SK-N-SH (cell line): Measurements from ENCODE around the gene RANBP9. TPM values are rescaled to one million over a fixed set of nuclear protein-coding genes. Genes with fewer than 3 reads are reported as not detected.

ENCODE experiments used
- CTCF ChIA-PET: fragments of 300-600, 350-600 bp; formaldehyde crosslinking; extraction: SDS; loops from one replicate; lab custom pipeline; 2021; lab: Yijun Ruan, JAX
- POLR2A ChIA-PET: fragments of 350-600 bp; sonication (Branson Sonifier 250); formaldehyde crosslinking; extraction: SDS; loops from one replicate; lab custom pipeline; 2020; ENCODE audit warnings: antibody characterized with exemption, inconsistent platforms; lab: Yijun Ruan, JAX
- DNase-seq: peaks from one replicate; pipeline ENCODE4 v3.0.0; 2012
- H2AFZ ChIP-seq: fragments of 200-600 bp; sonication (generic); 2 replicates; pipeline ENCODE4 v1.8.1; 2016; ENCODE audit warnings: antibody characterized with exemption, mild to moderate bottlenecking, low read depth
- H3F3A ChIP-seq: fragments of 200-600 bp; sonication (generic); replicated peaks from 2 replicates; pipeline ENCODE3; 2016; ENCODE audit warnings: antibody characterized with exemption, mild to moderate bottlenecking; ENCODE audit not compliant: insufficient read depth
- H3K27ac ChIP-seq, 2 experiments: fragments of 200-500 bp in 1 of 2; fragments of 200-600 bp in 1 of 2; sonication (Bioruptor generic) in 1 of 2; sonication (generic), shearing (Covaris generic) in 1 of 2; 2 replicates each; pipeline versions ENCODE4 v1.5.1 to v1.6.1; 2014 to 2016; ENCODE audit warnings: low read depth in 2 of 2, inconsistent platforms in 1 of 2, low read length in 1 of 2, mild to moderate bottlenecking in 1 of 2, mixed read lengths in 1 of 2
- H3K27me3 ChIP-seq: fragments of 200-600 bp; sonication (generic), shearing (Covaris generic); 2 replicates; pipeline ENCODE4 v1.6.1; 2016; ENCODE audit warnings: mixed run types; ENCODE audit not compliant: insufficient read depth
- H3K36me3 ChIP-seq, 2 experiments: fragments of 200-500 bp in 1 of 2; fragments of 200-600 bp in 1 of 2; sonication (Bioruptor generic) in 1 of 2; sonication (generic) in 1 of 2; replicated peaks in 1 of 2; 2 replicates each; pipeline versions ENCODE3 to v1.5.1; 2014 to 2016; ENCODE audit warnings: low read length in 1 of 2, mild to moderate bottlenecking in 1 of 2; ENCODE audit not compliant: insufficient read depth in 2 of 2, control insufficient read depth in 1 of 2
- H3K4me1 ChIP-seq, 2 experiments: fragments of 200-500 bp in 1 of 2; fragments of 200-600 bp in 1 of 2; sonication (Bioruptor generic) in 1 of 2; sonication (generic), shearing (Covaris generic) in 1 of 2; 2 replicates each; pipeline versions ENCODE4 v1.5.1 to v1.6.1; 2014 to 2016; ENCODE audit warnings: low read depth in 1 of 2, low read length in 1 of 2, mixed run types in 1 of 2; ENCODE audit not compliant: insufficient read depth in 2 of 2, control insufficient read depth in 1 of 2
- H3K4me2 ChIP-seq: fragments of 200-600 bp; sonication (generic), shearing (Covaris generic); 2 replicates; pipeline ENCODE4 v1.6.1; 2017; ENCODE audit warnings: mixed run types
- H3K4me3 ChIP-seq, 2 experiments: fragments of 200-500 bp in 1 of 2; fragments of 200-600 bp in 1 of 2; sonication (Bioruptor generic) in 1 of 2; sonication (generic), shearing (Covaris generic) in 1 of 2; 2 replicates each; pipeline versions ENCODE4 v1.5.1 to v1.8.1; 2014 to 2016; ENCODE audit warnings: low read depth in 2 of 2, inconsistent platforms in 1 of 2, low read length in 1 of 2, mild to moderate bottlenecking in 1 of 2, mixed read lengths in 1 of 2, moderate library complexity in 1 of 2
- H3K79me2 ChIP-seq: fragments of 200-600 bp; sonication (generic); 2 replicates; pipeline ENCODE4 v1.8.1; 2017; ENCODE audit warnings: mild to moderate bottlenecking; ENCODE audit not compliant: insufficient read depth
- H3K9ac ChIP-seq: fragments of 200-600 bp; sonication (generic); 2 replicates; pipeline ENCODE4 v1.6.1; 2017; ENCODE audit warnings: mixed run types
- H3K9me2 ChIP-seq: fragments of 200-600 bp; sonication (generic); 2 replicates; pipeline ENCODE4 v1.6.1; 2017; ENCODE audit warnings: mixed run types
- H3K9me3 ChIP-seq: fragments of 200-600 bp; sonication (generic); 2 replicates; pipeline ENCODE4 v1.6.1; 2017; ENCODE audit warnings: mixed run types, mild to moderate bottlenecking, moderate library complexity
- H4K20me1 ChIP-seq: fragments of 200-600 bp; sonication (generic); 2 replicates; pipeline ENCODE4 v1.6.1; 2017; ENCODE audit warnings: mild to moderate bottlenecking, mixed run types; ENCODE audit not compliant: insufficient read depth
- CTCF ChIP-seq: fragments of 200-600 bp; sonication (generic); IDR thresholded peaks from 2 replicates; pipeline ENCODE4 v1.6.1; 2017; ENCODE audit warnings: antibody characterized with exemption, mild to moderate bottlenecking, moderate library complexity
- FOSL2 ChIP-seq: IDR thresholded peaks from 2 replicates; pipeline ENCODE4 v1.4.0; 2012; ENCODE audit warnings: low read depth, mild to moderate bottlenecking, moderate library complexity, borderline replicate concordance
- GABPA ChIP-seq: IDR thresholded peaks from 2 replicates; pipeline ENCODE4 v1.4.0; 2012; ENCODE audit warnings: low read depth, mild to moderate bottlenecking
- GATA2 ChIP-seq: sonication (generic); formaldehyde crosslinking; IDR thresholded peaks from 2 replicates; pipeline ENCODE4 v1.5.0; 2020; ENCODE audit warnings: mild to moderate bottlenecking, missing genetic modification reagents
- MAX ChIP-seq: IDR thresholded peaks from 2 replicates; pipeline ENCODE4 v1.4.0; 2012; ENCODE audit warnings: low read depth
- REST ChIP-seq: IDR thresholded peaks from 2 replicates; pipeline ENCODE4 v1.6.1; 2012; ENCODE audit warnings: mild to moderate bottlenecking, low read depth, low read length, moderate library complexity
- RFX5 ChIP-seq: IDR thresholded peaks from 2 replicates; pipeline ENCODE4 v1.6.1; 2012; ENCODE audit warnings: mild to moderate bottlenecking, improper control_type of control experiment, low read length
- SMC3 ChIP-seq: IDR thresholded peaks from 2 replicates; pipeline ENCODE4 v1.6.1; 2012; ENCODE audit warnings: low read depth, low read length, improper control_type of control experiment
- TAF1 ChIP-seq: IDR thresholded peaks from 2 replicates; pipeline ENCODE4 v1.6.1; 2012; ENCODE audit warnings: low read depth, mild to moderate bottlenecking, low read length, moderate library complexity, borderline replicate concordance
- ZBTB33 ChIP-seq: IDR thresholded peaks from 2 replicates; pipeline ENCODE4 v1.4.0; 2012; ENCODE audit warnings: low read depth, borderline replicate concordance
- WGBS: methylation state at CpG from one replicate; pipeline ENCODE4 v1.1.6; 2017; ENCODE audit warnings: low lambda C conversion rate; 5-methylcytosine and 5-hydroxymethylcytosine counted together
- polyA plus RNA-seq, 3 experiments: library from polyadenylated mRNA; depleted of rRNA; stranded (reverse); fragments of >200 nt; gene quantifications; 2 replicates each; pipeline ENCODE4 v1.2.3, GENCODE V29; 2012
- TF ChIP-seq, protein P1 (sequence below): fragments of 150-350 bp; IDR thresholded peaks from 2 replicates; pipeline ENCODE4 v1.6.1; 2016; ENCODE audit warnings: mild to moderate bottlenecking, low read depth, low read length
- TF ChIP-seq, protein P2 (sequence below): IDR thresholded peaks from 2 replicates; pipeline ENCODE4; 2012

The RANBP9 gene
- polyA plus RNA-seq, 1 of the 3 experiments (the other 2 are of a cell fraction), result 20.4 TPM

DNA sequence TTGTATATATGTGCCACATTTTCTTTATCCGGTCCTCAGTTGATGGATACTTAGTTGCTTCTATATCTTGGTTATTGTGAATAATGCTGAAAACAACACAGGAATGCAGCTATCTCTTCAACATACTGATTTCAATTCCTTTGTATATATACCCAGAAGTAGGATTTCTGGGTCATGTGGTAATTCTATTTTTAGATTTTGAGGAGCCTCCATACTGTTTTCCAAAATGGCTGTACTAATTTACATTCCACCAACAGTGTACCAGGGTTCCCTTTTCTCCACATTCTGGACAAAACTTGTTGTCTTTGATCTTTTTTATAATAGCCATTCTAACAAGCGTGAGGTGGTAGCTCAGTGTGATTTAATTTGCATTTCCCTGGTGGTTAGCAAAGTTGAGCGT lies 135.6 kb downstream of the RANBP9 start:
- Histone ChIP-seq H3K27ac (no peak overlapping the region), H3K9me2 (no peaks in the 10 kb centered on the region), H3K79me2 (peaks cover 8% of the 10 kb centered on the region; the same call in 1 of the 2 replicates), H3K9ac (no peak overlapping the region), H3K27me3 (no peaks in the 10 kb centered on the region), H3K9me3 (0 out of 2 replicates have a peak, but pooled peaks cover 3% of the 10 kb centered on the region), H2AFZ (no peak overlapping the region), H3K4me3 (no peak overlapping the region), H3K4me1 (peaks cover 0 to 7% of the 10 kb centered on the region in 2 experiments; a peak in 2 of 4 replicates), H3K4me2 (no peak overlapping the region), H3F3A (peaks cover 19% of the 10 kb centered on the region), H4K20me1 (no peaks in the 10 kb centered on the region), H3K36me3 (peaks cover 3 to 14% of the 10 kb centered on the region in 2 experiments)
- ChIA-PET POLR2A (no interaction called here), CTCF (interaction anchor here (0.7 to 6.0 kb wide), 12 partner anchors 12 to 245 kb away, joined by 3 to 48 read pairs (median 13); partner anchors contain the start of gene TBC1D7)
- DNase-seq, result no peak
- TF ChIP-seq ZBTB33, result no peak
- no peak for TF ChIP-seq GATA2 (CRISPR knock-in tag)
- TF ChIP-seq GABPA, result no peak
- no peak for TF ChIP-seq REST
- no peak for TF ChIP-seq SMC3
- TF ChIP-seq, protein P1, sequence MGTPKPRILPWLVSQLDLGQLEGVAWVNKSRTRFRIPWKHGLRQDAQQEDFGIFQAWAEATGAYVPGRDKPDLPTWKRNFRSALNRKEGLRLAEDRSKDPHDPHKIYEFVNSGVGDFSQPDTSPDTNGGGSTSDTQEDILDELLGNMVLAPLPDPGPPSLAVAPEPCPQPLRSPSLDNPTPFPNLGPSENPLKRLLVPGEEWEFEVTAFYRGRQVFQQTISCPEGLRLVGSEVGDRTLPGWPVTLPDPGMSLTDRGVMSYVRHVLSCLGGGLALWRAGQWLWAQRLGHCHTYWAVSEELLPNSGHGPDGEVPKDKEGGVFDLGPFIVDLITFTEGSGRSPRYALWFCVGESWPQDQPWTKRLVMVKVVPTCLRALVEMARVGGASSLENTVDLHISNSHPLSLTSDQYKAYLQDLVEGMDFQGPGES, result no peak
- TF ChIP-seq MAX, result no peak
- TF ChIP-seq RFX5, result no peak
- TF ChIP-seq CTCF, result no peak
- TF ChIP-seq TAF1, result no peak
- no peak for TF ChIP-seq FOSL2
- TF ChIP-seq, protein P2, sequence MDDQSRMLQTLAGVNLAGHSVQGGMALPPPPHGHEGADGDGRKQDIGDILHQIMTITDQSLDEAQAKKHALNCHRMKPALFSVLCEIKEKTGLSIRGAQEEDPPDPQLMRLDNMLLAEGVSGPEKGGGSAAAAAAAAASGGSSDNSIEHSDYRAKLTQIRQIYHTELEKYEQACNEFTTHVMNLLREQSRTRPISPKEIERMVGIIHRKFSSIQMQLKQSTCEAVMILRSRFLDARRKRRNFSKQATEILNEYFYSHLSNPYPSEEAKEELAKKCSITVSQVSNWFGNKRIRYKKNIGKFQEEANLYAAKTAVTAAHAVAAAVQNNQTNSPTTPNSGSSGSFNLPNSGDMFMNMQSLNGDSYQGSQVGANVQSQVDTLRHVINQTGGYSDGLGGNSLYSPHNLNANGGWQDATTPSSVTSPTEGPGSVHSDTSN, result no peak
- 96% methylated on average over 3 of the region's 3 CpGs for WGBS
